Endothelial cell of umbilical vein (primary cell): Measurements from ENCODE around the gene MRPS27. TPM values are rescaled to one million over a fixed set of nuclear protein-coding genes. Genes with fewer than 3 reads are reported as not detected.

Experiments used
- BruUV-seq: library from RNA; stranded (reverse); fragments of 400-500 nt; replicated peaks from 2 replicates; lab custom pipeline; 2021; lab: Mats Ljungman, UMichigan
- CTCF ChIA-PET: fragments of 300-600, 350-600 bp; sonication (Branson Sonifier 250); formaldehyde crosslinking; loops from one replicate; lab custom pipeline; 2021; ENCODE audit warnings: antibody characterized with exemption, inconsistent platforms; lab: Charles Lee
- POLR2A ChIA-PET: fragments of 300-600, 350-600 bp; sonication (Branson Sonifier 250); formaldehyde crosslinking; loops from one replicate; lab custom pipeline; 2021; ENCODE audit warnings: antibody characterized with exemption, inconsistent platforms; lab: Charles Lee
- DNase-seq: peaks from one replicate; pipeline ENCODE4 v3.0.0-alpha.2; 2011; ENCODE audit warnings: low read depth, low spot score
- FAIRE-seq: peaks from 2 replicates; lab custom pipeline; 2011; peaks lifted over from hg19 to GRCh38; lab: Jason Lieb, UNC
- H2AFZ ChIP-seq: 2 replicates; pipeline ENCODE4 v1.6.0; 2012; ENCODE audit warnings: low read depth, low read length, control low read depth, inconsistent platforms
- H3K27ac ChIP-seq: 2 replicates; pipeline ENCODE4 v1.5.1; 2011; ENCODE audit warnings: low read depth, mild to moderate bottlenecking, control low read depth, low read length, moderate library complexity; ENCODE audit not compliant: insufficient read depth
- H3K27me3 ChIP-seq, 2 experiments: 2 replicates each; pipeline versions ENCODE4 v1.6.0 to v1.6.1; 2011; ENCODE audit warnings: low read length in 2 of 2, mixed read lengths in 1 of 2; ENCODE audit not compliant: control insufficient read depth in 2 of 2, insufficient read depth in 2 of 2
- H3K36me3 ChIP-seq, 2 experiments: 2 replicates in 1 of 2; 3 replicates in 1 of 2; pipeline ENCODE4 v1.5.1; 2011; ENCODE audit warnings: low read length in 2 of 2, mild to moderate bottlenecking in 1 of 2, moderate library complexity in 1 of 2; ENCODE audit not compliant: control insufficient read depth in 2 of 2, insufficient read depth in 2 of 2; ENCODE audit errors: extremely low read depth in 1 of 2
- H3K4me1 ChIP-seq: 3 replicates; pipeline ENCODE4 v1.5.1; 2011; ENCODE audit warnings: mild to moderate bottlenecking, low read length; ENCODE audit not compliant: control insufficient read depth, insufficient read depth; ENCODE audit errors: extremely low read depth
- H3K4me2 ChIP-seq: 2 replicates; pipeline ENCODE4 v1.6.1; 2011; ENCODE audit warnings: low read length, control low read depth, mixed read lengths; ENCODE audit not compliant: insufficient read depth
- H3K4me3 ChIP-seq, 3 experiments: fragments of 200-600 bp in 1 of 3; sonication (generic), shearing (Covaris generic) in 1 of 3; replicated peaks in 1 of 3; 2 replicates each; pipeline ENCODE4 v1.5.1; 2011 to 2016; ENCODE audit warnings: control low read depth in 3 of 3, low read length in 3 of 3, mild to moderate bottlenecking in 2 of 3, inconsistent platforms in 1 of 3, low read depth in 1 of 3, moderate library complexity in 1 of 3; ENCODE audit not compliant: insufficient read depth in 1 of 3
- H3K79me2 ChIP-seq: 2 replicates; pipeline ENCODE4 v1.6.0; 2012; ENCODE audit warnings: low read length, inconsistent platforms; ENCODE audit not compliant: control insufficient read depth, insufficient read depth
- H3K9ac ChIP-seq: replicated peaks from 2 replicates; pipeline ENCODE3; 2011; ENCODE audit warnings: low read length, control low read depth; ENCODE audit not compliant: insufficient read depth; ENCODE audit errors: extremely low read depth
- H3K9me1 ChIP-seq: replicated peaks from 3 replicates; pipeline ENCODE4 v1.6.0; 2011; ENCODE audit warnings: mild to moderate bottlenecking, low read length; ENCODE audit not compliant: control insufficient read depth, insufficient read depth; ENCODE audit errors: extremely low read depth
- H3K9me3 ChIP-seq: replicated peaks from 2 replicates; pipeline ENCODE4 v1.5.1; 2012; ENCODE audit warnings: low read length, inconsistent platforms; ENCODE audit not compliant: control insufficient read depth, insufficient read depth
- H4K20me1 ChIP-seq: replicated peaks from 2 replicates; pipeline ENCODE3; 2011; ENCODE audit warnings: mild to moderate bottlenecking, low read length; ENCODE audit not compliant: control insufficient read depth, insufficient read depth; ENCODE audit errors: extremely low read depth
- CTCF ChIP-seq, 2 donors: IDR thresholded peaks; 1 replicate in 1 of 2; 2 replicates in 1 of 2; pipeline ENCODE4 v1.5.1; 2011; ENCODE audit warnings: low read length in 2 of 2, mild to moderate bottlenecking in 2 of 2, moderate library complexity in 2 of 2, control low read depth in 1 of 2, inconsistent platforms in 1 of 2, low read depth in 1 of 2; ENCODE audit not compliant: insufficient read depth in 1 of 2; ENCODE audit errors: extremely low read depth in 1 of 2
- GATA2 ChIP-seq: IDR thresholded peaks from 2 replicates; pipeline ENCODE4 v1.7.0; 2011; ENCODE audit warnings: low read depth, mild to moderate bottlenecking, moderate library complexity, mixed read lengths, low read length; ENCODE audit not compliant: insufficient read length, insufficient read depth
- MYC ChIP-seq: IDR thresholded peaks from one replicate; pipeline ENCODE4 v1.6.1; 2011; ENCODE audit warnings: mild to moderate bottlenecking, low read depth, low read length
- dilution Hi-C: fragments of 300-500 bp; cut with MboI; formaldehyde crosslinking; loops from one replicate; pipeline ENCODE4 v1.15.0; 2019; ENCODE audit warnings: low sequenced_read_pairs; ENCODE audit not compliant: extremely low pct_ligation_motif_present
- intact Hi-C: fragments of 100-400 bp; cut with micrococcal nuclease; formaldehyde crosslinking; loops from one replicate; pipeline ENCODE4 v1.10.0; 2022
- polyA plus RNA-seq, 4 experiments: library from polyadenylated mRNA; depleted of rRNA in 3 of 4; stranded (reverse) in 3 of 4; unstranded in 1 of 4; fragments of >200 nt; gene quantifications; 2 replicates each; pipeline versions ENCODE4 v1.2.1 to v1.2.3, GENCODE V29; 2011 to 2012; ENCODE audit warnings: missing spikeins in 1 of 4
- total RNA-seq: library from RNA; stranded (reverse); gene quantifications from 2 replicates; pipeline ENCODE4 v1.2.3, GENCODE V29; 2021

The MRPS27 gene
- total and polyA plus RNA-seq, 2 donors (not counting 3 experiments of a cell fraction or from before 2014, with no cell fraction given): 56.0 to 67.1 TPM

- BruUV-seq: no TSS peak
- Histone ChIP-seq H3K9me1 (no peaks in the 10 kb centered on the region), H3K4me2 (no peak overlapping the region), H4K20me1 (peaks cover 2% of the 10 kb centered on the region), H2AFZ (no peak overlapping the region), H3K79me2 (peaks cover 41% of the 10 kb centered on the region), H3K27ac (no peak overlapping the region), H3K4me3 (no peak overlapping the region), H3K9me3 (no peaks in the 10 kb centered on the region), H3K4me1 (no peaks in the 10 kb centered on the region), H3K27me3 (no peaks in the 10 kb centered on the region), H3K36me3 (peaks cover 14 to 31% of the 10 kb centered on the region in 2 experiments), H3K9ac (no peak overlapping the region)
- ChIA-PET CTCF (interaction anchor here (1.0 to 1.4 kb wide), 2 partner anchors 9 to 121 kb away, joined by 3 to 4 read pairs; no protein-coding TSS in a partner anchor), POLR2A (interaction anchor here (1.0 kb wide), 1 partner anchor 21 kb away, joined by 3 read pairs; no protein-coding TSS in a partner anchor)
- dilution Hi-C loops (no loop called here), intact Hi-C loops (no loop called here)
- FAIRE-seq (no peak), DNase-seq (no peak)
- TF ChIP-seq CTCF (IDR thresholded peaks at IDR 0.05; ENCODE audit: extremely low read depth in 1 of 2, insufficient read depth in 1 of 2, low read depth in 1 of 2, low read length in 2 of 2) (no peak), MYC (no peak), GATA2 (no peak)
Observed at GRCh38 chr5:72187388-72188075, 132.5 kb downstream of the MRPS27 start.
